Measurements from ENCODE around the gene KIF6. TPM values are rescaled to one million over a fixed set of nuclear protein-coding genes. Genes with fewer than 3 reads are reported as not detected.

The KIF6 gene
- total and polyA plus RNA-seq, 4 donors: 1.1 to 7.8 (median 4.5) TPM

DNA sequence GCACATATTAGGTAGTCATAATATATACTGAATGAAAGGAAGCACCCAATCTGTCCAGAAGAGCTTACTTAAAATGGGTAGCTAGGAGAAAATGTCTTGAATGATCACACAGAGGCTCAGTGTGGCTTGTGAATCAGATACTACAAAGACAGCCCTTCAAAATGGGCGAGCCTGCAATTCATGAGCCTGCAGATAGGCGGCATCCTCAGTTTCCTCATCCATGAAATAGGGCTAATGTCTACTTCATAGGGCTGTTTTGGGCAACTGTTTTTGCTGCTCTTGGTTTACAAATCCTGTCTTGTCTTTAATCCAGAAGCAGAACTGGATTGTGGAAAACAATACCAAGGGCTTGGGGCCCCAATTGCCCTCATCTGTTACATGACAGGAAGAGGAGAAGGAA, 273.4 kb downstream of the KIF6 start:
- Histone ChIP-seq H3K27me3 (ENCODE audit: control insufficient read depth in 3 of 3, insufficient read depth in 3 of 3, low read length in 2 of 3) (no peaks in the 10 kb centered on the region), H3K4me3 (no peak overlapping the region), H3K9ac (ENCODE audit: insufficient read depth in 1 of 2, low read length in 2 of 2) (no peak overlapping the region), H3K27ac (ENCODE audit: low read depth in 1 of 2, low read length in 1 of 2) (no peak overlapping the region), H3K4me1 (ENCODE audit: control insufficient read depth in 5 of 5, insufficient read depth in 5 of 5, low read length in 5 of 5) (no peaks in the 10 kb centered on the region), H3K9me3 (ENCODE audit: control insufficient read depth in 4 of 4, insufficient read depth in 3 of 4, low read length in 3 of 4) (no peaks in the 10 kb centered on the region), H3K36me3 (ENCODE audit: control insufficient read depth in 4 of 4, insufficient read depth in 4 of 4, low read length in 4 of 4) (no peaks in the 10 kb centered on the region)
- TF ChIP-seq, protein P1, sequence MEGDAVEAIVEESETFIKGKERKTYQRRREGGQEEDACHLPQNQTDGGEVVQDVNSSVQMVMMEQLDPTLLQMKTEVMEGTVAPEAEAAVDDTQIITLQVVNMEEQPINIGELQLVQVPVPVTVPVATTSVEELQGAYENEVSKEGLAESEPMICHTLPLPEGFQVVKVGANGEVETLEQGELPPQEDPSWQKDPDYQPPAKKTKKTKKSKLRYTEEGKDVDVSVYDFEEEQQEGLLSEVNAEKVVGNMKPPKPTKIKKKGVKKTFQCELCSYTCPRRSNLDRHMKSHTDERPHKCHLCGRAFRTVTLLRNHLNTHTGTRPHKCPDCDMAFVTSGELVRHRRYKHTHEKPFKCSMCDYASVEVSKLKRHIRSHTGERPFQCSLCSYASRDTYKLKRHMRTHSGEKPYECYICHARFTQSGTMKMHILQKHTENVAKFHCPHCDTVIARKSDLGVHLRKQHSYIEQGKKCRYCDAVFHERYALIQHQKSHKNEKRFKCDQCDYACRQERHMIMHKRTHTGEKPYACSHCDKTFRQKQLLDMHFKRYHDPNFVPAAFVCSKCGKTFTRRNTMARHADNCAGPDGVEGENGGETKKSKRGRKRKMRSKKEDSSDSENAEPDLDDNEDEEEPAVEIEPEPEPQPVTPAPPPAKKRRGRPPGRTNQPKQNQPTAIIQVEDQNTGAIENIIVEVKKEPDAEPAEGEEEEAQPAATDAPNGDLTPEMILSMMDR (IDR thresholded peaks at IDR 0.05; ENCODE audit: control extremely low read depth, extremely low read depth): no peak
- DNase-seq (no peak), ATAC-seq (ENCODE audit: insufficient read depth, low FRiP score) (no peak)
- 84 to 89% methylated on average over 2 of the region's 2 CpGs for WGBS, 2 donors

DNA sequence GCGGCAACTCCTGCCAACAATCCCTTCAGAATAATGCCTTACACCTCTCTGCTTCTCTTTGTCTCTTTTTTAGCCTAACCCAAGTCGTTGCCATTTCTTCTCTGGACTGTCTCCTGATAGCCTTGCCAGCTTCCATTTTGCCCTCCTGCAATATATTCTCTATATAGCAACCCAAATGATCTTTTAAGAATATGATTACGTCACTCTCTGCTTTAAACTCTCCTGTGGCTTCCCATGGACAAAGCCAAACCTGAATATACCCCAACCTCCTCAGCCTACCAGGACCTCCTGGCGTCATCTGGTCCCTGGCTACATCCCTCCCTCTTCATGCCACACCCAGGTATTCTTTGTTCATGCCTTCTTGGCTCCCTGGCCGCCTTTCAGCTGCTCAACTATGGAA, 276.2 kb downstream of the KIF6 start:
- Histone ChIP-seq H3K9me3 (ENCODE audit: control insufficient read depth in 4 of 4, insufficient read depth in 3 of 4, low read length in 3 of 4) (no peaks in the 10 kb centered on the region), H3K4me1 (ENCODE audit: control insufficient read depth in 5 of 5, insufficient read depth in 5 of 5, low read length in 5 of 5) (no peaks in the 10 kb centered on the region), H3K27ac (ENCODE audit: low read depth in 1 of 2, low read length in 1 of 2) (no peak overlapping the region), H3K27me3 (ENCODE audit: control insufficient read depth in 3 of 3, insufficient read depth in 3 of 3, low read length in 2 of 3) (no peaks in the 10 kb centered on the region), H3K4me3 (no peak overlapping the region), H3K36me3 (ENCODE audit: control insufficient read depth in 4 of 4, insufficient read depth in 4 of 4, low read length in 4 of 4) (no peaks in the 10 kb centered on the region), H3K9ac (ENCODE audit: insufficient read depth in 1 of 2, low read length in 2 of 2) (no peak overlapping the region)
- TF ChIP-seq, protein P1 (IDR thresholded peaks at IDR 0.05; ENCODE audit: control extremely low read depth, extremely low read depth): no peak
- no peak for ATAC-seq (ENCODE audit: insufficient read depth, low FRiP score)
- 88% methylated on average over 5 of the region's 5 CpGs for WGBS, 2 donors
- DNase-seq: no peak

DNA sequence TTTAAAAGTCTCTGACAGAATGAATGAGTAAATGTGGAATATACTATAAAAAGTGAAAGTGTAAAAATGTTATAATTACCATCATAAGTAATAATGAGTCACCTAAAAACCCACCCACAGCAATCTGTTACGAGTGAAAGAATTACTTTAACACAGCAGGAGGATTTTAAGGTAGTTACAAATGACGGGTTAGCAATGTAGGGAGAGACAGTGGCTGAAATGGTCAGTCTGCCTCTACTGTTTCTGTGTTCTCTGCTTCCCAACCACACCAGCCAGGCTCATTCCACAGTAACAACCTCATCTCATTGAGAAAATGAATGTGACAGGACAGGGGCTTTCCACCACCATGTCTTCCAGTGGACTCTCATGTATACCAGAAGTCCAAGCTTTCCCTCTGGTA, 278.3 kb downstream of the KIF6 start:
- no peaks in the 10 kb centered on the region for H3K4me1 ChIP-seq (ENCODE audit: control insufficient read depth in 5 of 5, insufficient read depth in 5 of 5, low read length in 5 of 5)
- no peaks in the 10 kb centered on the region for H3K9me3 ChIP-seq (ENCODE audit: control insufficient read depth in 4 of 4, insufficient read depth in 3 of 4, low read length in 3 of 4)
- DNase-seq (no peak), ATAC-seq (ENCODE audit: insufficient read depth, low FRiP score) (no peak)
- no peak overlapping the region for H3K9ac ChIP-seq (ENCODE audit: insufficient read depth in 1 of 2, low read length in 2 of 2)
- 81 to 91% methylated on average over 2 of the region's 2 CpGs for WGBS, 2 donors
- no peaks in the 10 kb centered on the region for H3K36me3 ChIP-seq (ENCODE audit: control insufficient read depth in 4 of 4, insufficient read depth in 4 of 4, low read length in 4 of 4)
- H3K27me3 ChIP-seq (ENCODE audit: control insufficient read depth in 3 of 3, insufficient read depth in 3 of 3, low read length in 2 of 3): no peaks in the 10 kb centered on the region
- H3K4me3 ChIP-seq: no peak overlapping the region
- no peak overlapping the region for H3K27ac ChIP-seq (ENCODE audit: low read depth in 1 of 2, low read length in 1 of 2)
- TF ChIP-seq, protein P1 (IDR thresholded peaks at IDR 0.05; ENCODE audit: control extremely low read depth, extremely low read depth): no peak

DNA sequence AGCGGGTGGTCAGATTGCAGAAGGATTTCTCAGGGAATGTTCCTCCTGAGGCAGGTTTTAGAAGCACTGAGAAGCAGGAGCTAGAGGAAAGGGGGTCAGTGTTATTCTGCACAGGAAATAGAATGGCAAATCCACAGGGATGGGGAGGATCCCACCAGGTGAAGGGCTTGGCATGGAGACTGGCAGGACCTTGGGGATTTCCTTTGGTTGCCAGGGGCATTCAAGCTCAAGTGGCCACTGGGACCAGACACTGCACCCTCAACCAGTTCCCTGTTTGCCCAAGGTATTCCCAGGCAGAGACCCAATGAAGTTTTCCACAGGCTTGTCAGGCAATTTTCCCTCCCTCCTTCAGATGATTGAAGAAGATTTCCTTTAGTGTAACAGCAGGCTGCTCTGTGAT, 279.5 kb downstream of the KIF6 start:
- Histone ChIP-seq H3K4me1 (ENCODE audit: control insufficient read depth in 5 of 5, insufficient read depth in 5 of 5, low read length in 5 of 5) (no peaks in the 10 kb centered on the region), H3K9ac (ENCODE audit: insufficient read depth in 1 of 2, low read length in 2 of 2) (no peak overlapping the region), H3K36me3 (ENCODE audit: control insufficient read depth in 4 of 4, insufficient read depth in 4 of 4, low read length in 4 of 4) (no peaks in the 10 kb centered on the region), H3K4me3 (no peak overlapping the region), H3K27me3 (ENCODE audit: control insufficient read depth in 3 of 3, insufficient read depth in 3 of 3, low read length in 2 of 3) (no peaks in the 10 kb centered on the region), H3K27ac (ENCODE audit: low read depth in 1 of 2, low read length in 1 of 2) (no peak overlapping the region), H3K9me3 (ENCODE audit: control insufficient read depth in 4 of 4, insufficient read depth in 3 of 4, low read length in 3 of 4) (no peaks in the 10 kb centered on the region)
- TF ChIP-seq, protein P1 (IDR thresholded peaks at IDR 0.05; ENCODE audit: control extremely low read depth, extremely low read depth): no peak
- DNase-seq (no peak), ATAC-seq (ENCODE audit: insufficient read depth, low FRiP score) (no peak)
- 95 to 100% methylated on average over 1 of the region's 1 CpG for WGBS, 2 donors

Data from lung (tissue), 12 donors.